MM.1S (cell line): ENCODE results near the gene FRMD3.

ENCODE experiments used
- DNase-seq: peaks from one replicate; pipeline ENCODE4 v3.0.0-alpha.2; 2015
- H2AFZ ChIP-seq: fragments of 300-600 bp; sonication (generic); 2 replicates; pipeline ENCODE4 v1.6.0; 2016; ENCODE audit warnings: antibody characterized with exemption, low read length
- H3F3A ChIP-seq: fragments of 300-600 bp; sonication (generic); 2 replicates; pipeline ENCODE4 v1.6.1; 2016; ENCODE audit warnings: mild to moderate bottlenecking, antibody characterized with exemption, low read length, moderate library complexity, mixed read lengths; ENCODE audit not compliant: insufficient read depth
- H3K27ac ChIP-seq: fragments of 300-600 bp; sonication (generic); 2 replicates; pipeline ENCODE4 v1.5.1; 2016; ENCODE audit warnings: mild to moderate bottlenecking, low read length
- H3K27me3 ChIP-seq: fragments of 300-600 bp; sonication (generic); replicated peaks from 2 replicates; pipeline ENCODE4 v1.6.0; 2016; ENCODE audit warnings: low read length; ENCODE audit not compliant: insufficient read depth
- H3K36me3 ChIP-seq: fragments of 300-600 bp; sonication (generic); replicated peaks from 2 replicates; pipeline ENCODE4 v1.6.1; 2016; ENCODE audit warnings: mild to moderate bottlenecking, low read length, mixed read lengths; ENCODE audit not compliant: insufficient read depth
- H3K4me1 ChIP-seq: fragments of 300-600 bp; sonication (generic); 2 replicates; pipeline ENCODE4 v1.6.1; 2016; ENCODE audit warnings: low read length, mixed read lengths
- H3K4me2 ChIP-seq: fragments of 300-600 bp; sonication (generic); 2 replicates; pipeline ENCODE4 v1.6.0; 2016; ENCODE audit warnings: low read depth, low read length
- H3K4me3 ChIP-seq: fragments of 300-600 bp; sonication (generic); 2 replicates; pipeline ENCODE4 v1.5.1; 2016; ENCODE audit warnings: low read length, mixed read lengths
- H3K79me2 ChIP-seq: fragments of 300-600 bp; sonication (generic); 2 replicates; pipeline ENCODE4 v1.6.1; 2016; ENCODE audit warnings: mixed run types, low read length, mixed read lengths
- H3K9ac ChIP-seq: fragments of 300-600 bp; sonication (generic); 2 replicates; pipeline ENCODE4 v1.6.1; 2016; ENCODE audit warnings: low read length, mixed read lengths
- H3K9me2 ChIP-seq: fragments of 300-600 bp; sonication (generic); replicated peaks from 2 replicates; pipeline ENCODE4 v1.6.1; 2016; ENCODE audit warnings: mild to moderate bottlenecking, low read length, mixed read lengths; ENCODE audit not compliant: insufficient read depth
- H3K9me3 ChIP-seq: fragments of 300-600 bp; sonication (generic); replicated peaks from 2 replicates; pipeline ENCODE4 v1.6.1; 2016; ENCODE audit warnings: mild to moderate bottlenecking, low read length, mixed read lengths; ENCODE audit not compliant: insufficient read depth
- H4K20me1 ChIP-seq: fragments of 300-600 bp; sonication (generic); 2 replicates; pipeline ENCODE4 v1.6.1; 2016; ENCODE audit warnings: mild to moderate bottlenecking, low read length, moderate library complexity, mixed read lengths; ENCODE audit not compliant: insufficient read depth
- CTCF ChIP-seq: fragments of 300-600 bp; sonication (generic); IDR thresholded peaks from 2 replicates; pipeline ENCODE4 v1.5.1; 2016; ENCODE audit warnings: antibody characterized with exemption, low read length, mixed read lengths
- EZH2 ChIP-seq: fragments of 300-600 bp; sonication (generic); optimal IDR thresholded peaks from 2 replicates; pipeline ENCODE3; 2017; ENCODE audit warnings: low read depth, mild to moderate bottlenecking, antibody characterized with exemption, low read length, mixed read lengths
- EZH2phosphoT487 ChIP-seq: fragments of 300-600 bp; sonication (generic); IDR thresholded peaks from 2 replicates; pipeline ENCODE4 v1.6.1; 2018; ENCODE audit warnings: antibody characterized with exemption, low read length

FRMD3 gene

GRCh38 chr9:83313781-83314180, 224.4 kb downstream of the FRMD3 start:
- Histone ChIP-seq H3K36me3 (no peaks in the 10 kb centered on the region), H3K79me2 (no peaks in the 10 kb centered on the region)

GRCh38 chr9:83312537-83312936, 225.7 kb downstream of the FRMD3 start:
- no peak overlapping the region for H3K27ac ChIP-seq
- no peaks in the 10 kb centered on the region for H3K36me3 ChIP-seq

More at GRCh38 chr9:83313781-83314180, 224.4 kb downstream of the FRMD3 start:
- Histone ChIP-seq H3K27me3 (no peaks in the 10 kb centered on the region), H3K9me2 (no peaks in the 10 kb centered on the region), H2AFZ (no peak overlapping the region), H3K9ac (no peak overlapping the region), H3K4me1 (no peaks in the 10 kb centered on the region), H3K27ac (no peak overlapping the region), H4K20me1 (no peaks in the 10 kb centered on the region), H3K9me3 (no peaks in the 10 kb centered on the region), H3K4me3 (no peak overlapping the region), H3F3A (no peaks in the 10 kb centered on the region), H3K4me2 (no peak overlapping the region)
- no peak for DNase-seq
- TF ChIP-seq EZH2 (no peak), EZH2phosphoT487 (no peak), CTCF (no peak)

GRCh38 chr9:83307066-83307724, 231.0 kb downstream of the FRMD3 start:
- no peak overlapping the region for H3K4me2 ChIP-seq
- no peaks in the 10 kb centered on the region for H3K9me3 ChIP-seq
- H3K27ac ChIP-seq: no peak overlapping the region
- no peaks in the 10 kb centered on the region for H3K9me2 ChIP-seq
- H3K27me3 ChIP-seq: no peaks in the 10 kb centered on the region
- no peaks in the 10 kb centered on the region for H4K20me1 ChIP-seq
- H2AFZ ChIP-seq: no peak overlapping the region
- no peak overlapping the region for H3K4me3 ChIP-seq
- no peak for DNase-seq
- H3K9ac ChIP-seq: no peak overlapping the region
- TF ChIP-seq EZH2 (no peak), EZH2phosphoT487 (no peak), CTCF (no peak)
- no peaks in the 10 kb centered on the region for H3K79me2 ChIP-seq
- H3F3A ChIP-seq: no peaks in the 10 kb centered on the region
- no peaks in the 10 kb centered on the region for H3K36me3 ChIP-seq
- H3K4me1 ChIP-seq: no peaks in the 10 kb centered on the region

More at GRCh38 chr9:83312537-83312936, 225.7 kb downstream of the FRMD3 start:
- no peak for DNase-seq
- no peak overlapping the region for H3K4me2 ChIP-seq
- H3K9me3 ChIP-seq: no peaks in the 10 kb centered on the region
- no peaks in the 10 kb centered on the region for H3K27me3 ChIP-seq
- H3K9me2 ChIP-seq: no peaks in the 10 kb centered on the region
- H2AFZ ChIP-seq: no peak overlapping the region
- no peak overlapping the region for H3K9ac ChIP-seq
- H3K79me2 ChIP-seq: no peaks in the 10 kb centered on the region
- TF ChIP-seq EZH2phosphoT487 (no peak), EZH2 (no peak), CTCF (no peak)
- H3F3A ChIP-seq: no peaks in the 10 kb centered on the region
- H3K4me1 ChIP-seq: no peaks in the 10 kb centered on the region
- H4K20me1 ChIP-seq: no peaks in the 10 kb centered on the region
- H3K4me3 ChIP-seq: no peak overlapping the region
